Measurements from ENCODE around the gene SERAC1. TPM values are rescaled to one million over a fixed set of nuclear protein-coding genes. Genes with fewer than 3 reads are reported as not detected.

SERAC1 gene
- total RNA-seq, 1 donor, result 33.7 TPM

GRCh38 chr6:158073776-158074175 lies 94.3 kb downstream of the SERAC1 start:
- H3K9me3 ChIP-seq (ENCODE audit: low read depth, low read length), result no peaks in the 10 kb centered on the region
- DNase-seq (ENCODE audit: insufficient read length, low spot score, missing footprints), result no peak
- no peak overlapping the region for H3K4me2 ChIP-seq (ENCODE audit: insufficient read depth, low read length)
- no peak overlapping the region for H3K4me3 ChIP-seq (ENCODE audit: insufficient read depth, low read length)
- TF ChIP-seq, protein P1, sequence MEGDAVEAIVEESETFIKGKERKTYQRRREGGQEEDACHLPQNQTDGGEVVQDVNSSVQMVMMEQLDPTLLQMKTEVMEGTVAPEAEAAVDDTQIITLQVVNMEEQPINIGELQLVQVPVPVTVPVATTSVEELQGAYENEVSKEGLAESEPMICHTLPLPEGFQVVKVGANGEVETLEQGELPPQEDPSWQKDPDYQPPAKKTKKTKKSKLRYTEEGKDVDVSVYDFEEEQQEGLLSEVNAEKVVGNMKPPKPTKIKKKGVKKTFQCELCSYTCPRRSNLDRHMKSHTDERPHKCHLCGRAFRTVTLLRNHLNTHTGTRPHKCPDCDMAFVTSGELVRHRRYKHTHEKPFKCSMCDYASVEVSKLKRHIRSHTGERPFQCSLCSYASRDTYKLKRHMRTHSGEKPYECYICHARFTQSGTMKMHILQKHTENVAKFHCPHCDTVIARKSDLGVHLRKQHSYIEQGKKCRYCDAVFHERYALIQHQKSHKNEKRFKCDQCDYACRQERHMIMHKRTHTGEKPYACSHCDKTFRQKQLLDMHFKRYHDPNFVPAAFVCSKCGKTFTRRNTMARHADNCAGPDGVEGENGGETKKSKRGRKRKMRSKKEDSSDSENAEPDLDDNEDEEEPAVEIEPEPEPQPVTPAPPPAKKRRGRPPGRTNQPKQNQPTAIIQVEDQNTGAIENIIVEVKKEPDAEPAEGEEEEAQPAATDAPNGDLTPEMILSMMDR (IDR thresholded peaks at IDR 0.05; ENCODE audit: extremely low read depth, low read depth, low read length), result no peak
- H4K20me1 ChIP-seq (ENCODE audit: insufficient read depth, low read length), result no peaks in the 10 kb centered on the region
- peaks cover 19% of the 10 kb centered on the region for H3K4me1 ChIP-seq (ENCODE audit: insufficient read depth, low read length)
- no peak overlapping the region for H2AFZ ChIP-seq (ENCODE audit: low read length)
- peaks cover 15% of the 10 kb centered on the region for H3K79me2 ChIP-seq (ENCODE audit: insufficient read depth, low read length)
- no peaks in the 10 kb centered on the region for H3K27me3 ChIP-seq (ENCODE audit: insufficient read depth, low read length)
- peaks cover 89% of the 10 kb centered on the region for H3K36me3 ChIP-seq (ENCODE audit: insufficient read depth, low read length)
- H3K27ac ChIP-seq (ENCODE audit: low read depth, low read length), result no peak overlapping the region

GRCh38 chr6:158072083-158072721 lies 95.9 kb downstream of the SERAC1 start:
- TF ChIP-seq, protein P1 (IDR thresholded peaks at IDR 0.05; ENCODE audit: extremely low read depth, low read depth, low read length), result peak; percentile 85
- DNase-seq (ENCODE audit: insufficient read length, low spot score, missing footprints), result peak; percentile 94
- no peaks in the 10 kb centered on the region for H3K9me3 ChIP-seq (ENCODE audit: low read depth, low read length)

DNA sequence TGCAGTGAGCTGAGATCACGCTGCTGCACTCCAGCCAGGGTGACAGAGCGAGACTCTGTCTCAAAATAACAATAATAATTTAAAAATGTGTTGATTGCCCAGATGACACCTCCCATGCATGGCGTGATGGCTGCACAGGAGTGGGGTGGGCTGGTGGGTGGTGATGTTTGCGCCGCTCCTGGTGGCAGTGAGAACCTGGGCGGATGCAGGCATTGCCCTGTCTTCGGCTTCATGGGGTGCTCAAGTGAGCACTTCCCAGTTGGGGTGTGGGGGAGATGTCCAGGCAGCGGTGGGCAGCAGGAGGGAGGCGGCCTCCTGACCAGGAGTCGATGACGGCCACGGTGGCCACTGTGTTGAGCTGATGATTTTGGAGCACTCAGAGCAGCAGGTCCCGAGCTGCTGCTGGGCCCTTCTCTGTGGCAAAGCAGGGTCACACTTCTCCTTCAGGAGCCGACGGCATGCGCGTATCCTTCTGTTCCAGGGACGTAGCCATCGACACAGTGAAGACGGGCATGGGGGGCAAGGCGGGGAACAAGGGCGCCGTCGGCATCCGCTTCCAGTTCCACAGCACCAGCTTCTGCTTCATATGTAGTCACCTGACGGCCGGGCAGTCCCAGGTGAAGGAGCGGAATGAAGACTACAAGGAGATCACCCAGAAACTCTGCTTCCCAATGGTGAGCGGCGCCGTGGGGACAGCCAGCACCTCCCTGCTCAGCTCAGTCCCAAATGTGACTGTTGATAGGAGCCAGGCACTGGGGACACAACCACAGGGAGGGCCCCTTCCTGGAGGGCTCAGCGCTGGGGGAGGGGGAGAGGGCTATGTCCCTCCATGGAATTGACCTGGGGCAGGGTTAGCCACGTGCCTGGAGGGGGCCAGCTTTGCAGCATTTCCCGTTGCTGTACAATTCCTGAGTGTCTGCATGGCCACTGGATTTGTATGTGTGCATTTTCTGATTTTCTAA lies 96.7 kb downstream of the SERAC1 start:
- Histone ChIP-seq H4K20me1 (ENCODE audit: insufficient read depth, low read length) (no peaks in the 10 kb centered on the region), H3K27me3 (ENCODE audit: insufficient read depth, low read length) (no peaks in the 10 kb centered on the region), H2AFZ (ENCODE audit: low read length) (no peak overlapping the region), H3K27ac (ENCODE audit: low read depth, low read length) (peak overlapping the region; percentile 55), H3K4me3 (ENCODE audit: insufficient read depth, low read length) (no peak overlapping the region), H3K4me1 (ENCODE audit: insufficient read depth, low read length) (peaks cover 30% of the 10 kb centered on the region), H3K79me2 (ENCODE audit: insufficient read depth, low read length) (peaks cover 12% of the 10 kb centered on the region), H3K4me2 (ENCODE audit: insufficient read depth, low read length) (no peak overlapping the region), H3K9me3 (ENCODE audit: low read depth, low read length) (no peaks in the 10 kb centered on the region), H3K36me3 (ENCODE audit: insufficient read depth, low read length) (peaks cover 92% of the 10 kb centered on the region)
- DNase-seq (ENCODE audit: insufficient read length, low spot score, missing footprints), result peak; percentile 37
- TF ChIP-seq, protein P1 (IDR thresholded peaks at IDR 0.05; ENCODE audit: extremely low read depth, low read depth, low read length), result no peak

More at GRCh38 chr6:158072083-158072721, 95.9 kb downstream of the SERAC1 start:
- Histone ChIP-seq H3K4me3 (ENCODE audit: insufficient read depth, low read length) (no peak overlapping the region), H4K20me1 (ENCODE audit: insufficient read depth, low read length) (no peaks in the 10 kb centered on the region), H3K79me2 (ENCODE audit: insufficient read depth, low read length) (peaks cover 12% of the 10 kb centered on the region), H3K27ac (ENCODE audit: low read depth, low read length) (peak overlapping the region; percentile 55), H3K36me3 (ENCODE audit: insufficient read depth, low read length) (peaks cover 90% of the 10 kb centered on the region), H3K4me2 (ENCODE audit: insufficient read depth, low read length) (no peak overlapping the region), H3K4me1 (ENCODE audit: insufficient read depth, low read length) (peaks cover 30% of the 10 kb centered on the region), H3K27me3 (ENCODE audit: insufficient read depth, low read length) (no peaks in the 10 kb centered on the region), H2AFZ (ENCODE audit: low read length) (no peak overlapping the region)

DNA sequence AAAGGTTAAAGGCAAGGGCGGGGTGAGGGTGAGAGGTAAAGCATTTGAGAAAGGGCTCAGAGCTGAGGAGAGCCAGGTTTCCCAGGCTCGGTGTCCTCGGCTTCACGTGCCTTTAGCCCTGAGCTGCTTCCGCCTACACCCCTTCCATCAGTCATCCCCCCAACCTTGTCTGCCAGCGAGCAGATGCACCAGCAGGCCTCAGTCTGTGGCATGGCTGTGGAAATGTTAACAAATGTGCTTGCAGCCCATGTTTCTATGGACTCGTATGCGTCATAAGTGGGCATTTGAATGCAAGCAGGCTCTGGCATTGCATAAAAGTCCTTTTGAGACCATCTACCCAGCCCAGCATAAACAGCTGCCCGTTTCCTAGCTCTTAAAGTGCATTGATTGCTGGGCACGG lies 97.5 kb downstream of the SERAC1 start:
- Histone ChIP-seq H3K79me2 (ENCODE audit: insufficient read depth, low read length) (peaks cover 12% of the 10 kb centered on the region), H3K27me3 (ENCODE audit: insufficient read depth, low read length) (no peaks in the 10 kb centered on the region), H3K4me1 (ENCODE audit: insufficient read depth, low read length) (peaks cover 30% of the 10 kb centered on the region), H3K4me3 (ENCODE audit: insufficient read depth, low read length) (no peak overlapping the region), H3K9me3 (ENCODE audit: low read depth, low read length) (no peaks in the 10 kb centered on the region), H2AFZ (ENCODE audit: low read length) (no peak overlapping the region), H4K20me1 (ENCODE audit: insufficient read depth, low read length) (no peaks in the 10 kb centered on the region), H3K4me2 (ENCODE audit: insufficient read depth, low read length) (no peak overlapping the region), H3K36me3 (ENCODE audit: insufficient read depth, low read length) (peaks cover 92% of the 10 kb centered on the region), H3K27ac (ENCODE audit: low read depth, low read length) (peak overlapping the region; percentile 97)
- TF ChIP-seq, protein P1 (IDR thresholded peaks at IDR 0.05; ENCODE audit: extremely low read depth, low read depth, low read length), result no peak
- peak; percentile 41 for DNase-seq (ENCODE audit: insufficient read length, low spot score, missing footprints)
